GM12878 (cell line): ENCODE measurements around the gene CDCA5. TPM values are rescaled to one million over a fixed set of nuclear protein-coding genes. Genes with fewer than 3 reads are reported as not detected.

Source experiments
- ATAC-seq: fragments of 200-7000 bp; cut with Tn5 transposase; 3 replicates; pipeline ENCODE4 v1.9.1; 2020; ENCODE audit warnings: mild to moderate bottlenecking, moderate library complexity
- BruUV-seq: library from RNA; stranded (reverse); fragments of 400-500 nt; replicated peaks from 2 replicates; lab custom pipeline; 2021; lab: Mats Ljungman, UMichigan
- CTCF ChIA-PET: fragments of 300-600 bp; sonication (Branson Sonifier 250); formaldehyde crosslinking; extraction: SDS; loops from one replicate; lab custom pipeline; 2021; ENCODE audit warnings: inconsistent platforms; lab: Yijun Ruan, JAX
- POLR2A ChIA-PET: fragments of 350-600 bp; formaldehyde crosslinking; extraction: SDS; loops from one replicate; lab custom pipeline; 2021; ENCODE audit warnings: inconsistent platforms; lab: Charles Lee
- RAD21 ChIA-PET: fragments of 300-600 bp; sonication (Branson Sonifier 250); formaldehyde crosslinking; loops from one replicate; lab custom pipeline; 2023; ENCODE audit warnings: antibody characterized with exemption; ENCODE audit not compliant: unreplicated experiment; lab: Charles Lee
- SMC1A ChIA-PET: fragments of 300-600 bp; sonication (Branson Sonifier 250); formaldehyde crosslinking; loops from one replicate; lab custom pipeline; 2023; ENCODE audit not compliant: unreplicated experiment, uncharacterized antibody; lab: Charles Lee
- DNase-seq: peaks from one replicate; pipeline ENCODE4 v3.0.0-alpha.2; 2011; ENCODE audit warnings: low read depth, low spot score
- FAIRE-seq: peaks from 3 replicates; lab custom pipeline; 2011; peaks lifted over from hg19 to GRCh38; lab: Jason Lieb, UNC
- H2AFZ ChIP-seq: 2 replicates; pipeline ENCODE4 v1.6.0; 2011; ENCODE audit warnings: low read depth, low read length, control low read depth; ENCODE audit not compliant: control insufficient read depth
- H3K27ac ChIP-seq: 2 replicates; pipeline ENCODE4 v1.5.1; 2011; ENCODE audit warnings: control low read depth; ENCODE audit not compliant: control insufficient read depth, insufficient read depth
- H3K27me3 ChIP-seq, 2 experiments: replicated peaks in 1 of 2; 2 replicates each; pipeline versions ENCODE4 v1.6.0 to v1.6.1; 2011; ENCODE audit warnings: low read length in 1 of 2; ENCODE audit not compliant: control insufficient read depth in 2 of 2, insufficient read depth in 2 of 2
- H3K36me3 ChIP-seq, 2 experiments: 2 replicates each; pipeline ENCODE4 v1.5.1; 2011; ENCODE audit warnings: low read length in 1 of 2; ENCODE audit not compliant: control insufficient read depth in 2 of 2, insufficient read depth in 2 of 2
- H3K4me1 ChIP-seq: 2 replicates; pipeline ENCODE4 v1.6.1; 2011; ENCODE audit warnings: mild to moderate bottlenecking, low read length, moderate library complexity, mixed read lengths; ENCODE audit not compliant: control insufficient read depth, insufficient read depth
- H3K4me2 ChIP-seq: 2 replicates; pipeline ENCODE4 v1.6.0; 2011; ENCODE audit warnings: control low read depth; ENCODE audit not compliant: control insufficient read depth, insufficient read depth
- H3K4me3 ChIP-seq: fragments of 200-600 bp; sonication (generic); 2 replicates; pipeline ENCODE4 v1.5.1; 2016
- H3K79me2 ChIP-seq: 2 replicates; pipeline ENCODE4 v1.6.0; 2011; ENCODE audit warnings: low read length; ENCODE audit not compliant: control insufficient read depth, insufficient read depth
- H3K9ac ChIP-seq: 2 replicates; pipeline ENCODE4 v1.8.0; 2011; ENCODE audit warnings: low read length, control low read depth, mixed read lengths; ENCODE audit not compliant: control insufficient read depth, insufficient read depth
- H3K9me3 ChIP-seq: replicated peaks from 3 replicates; pipeline ENCODE4 v1.5.1; 2011; ENCODE audit warnings: mild to moderate bottlenecking, low read length; ENCODE audit not compliant: control insufficient read depth, insufficient read depth
- H4K20me1 ChIP-seq: 2 replicates; pipeline ENCODE4 v1.6.0; 2011; ENCODE audit not compliant: control insufficient read depth, insufficient read depth
- EGR1 ChIP-seq, 2 experiments: IDR thresholded peaks; 1 replicate in 1 of 2; 2 replicates in 1 of 2; pipeline ENCODE4 v1.6.1; 2011 to 2012; ENCODE audit warnings: low read depth in 2 of 2, low read length in 2 of 2, borderline replicate concordance in 1 of 2, mild to moderate bottlenecking in 1 of 2, moderate library complexity in 1 of 2
- POLR2A ChIP-seq: IDR thresholded peaks from 2 replicates; pipeline ENCODE4 v1.6.1; 2011; ENCODE audit warnings: low read depth, mild to moderate bottlenecking, low read length
- ZNF384 ChIP-seq: IDR thresholded peaks from 2 replicates; pipeline ENCODE4 v1.6.1; 2012; ENCODE audit warnings: low read depth, mild to moderate bottlenecking, low read length, improper control_type of control experiment, borderline replicate concordance
- WGBS: methylation state at CpG from one replicate; pipeline ENCODE4 v1.1.6; 2016; ENCODE audit warnings: low lambda C conversion rate; ENCODE audit not compliant: insufficient replicate concordance, insufficient coverage; ENCODE audit errors: missing lambda C conversion rate; 5-methylcytosine and 5-hydroxymethylcytosine counted together
- in situ Hi-C: fragments of 300-500 bp; cut with MboI; formaldehyde crosslinking; loops from 9 replicates; pipeline ENCODE4 v1.14.3; 2018; ENCODE audit warnings: mixed read lengths
- intact Hi-C: fragments of 100-400 bp; cut with micrococcal nuclease; formaldehyde crosslinking; loops from one replicate; pipeline ENCODE4 v1.14.2; 2022; ENCODE audit not compliant: unreplicated experiment
- polyA plus RNA-seq, 11 experiments: library from polyadenylated mRNA; depleted of rRNA in 4 of 11; unstranded in 6 of 11; stranded (reverse) in 5 of 11; fragments of >200 nt; fragmentation: Nextera tagmentation in 4 of 11; fragmentation: Illumina TruSeq in 1 of 11; extraction: Ambion mirVana in 4 of 11; extraction: Trizol in 1 of 11; gene quantifications; 1 replicate in 1 of 11; 2 replicates in 10 of 11; pipeline versions ENCODE4 v1.2.1 to v1.2.3, GENCODE V29; 2011 to 2016; ENCODE audit warnings: inconsistent platforms in 2 of 11, missing spikeins in 2 of 11, low read depth in 1 of 11
- total RNA-seq, 4 experiments: library from RNA; depleted of rRNA in 3 of 4; stranded (reverse); fragments of >200 nt in 3 of 4; fragmentation: Illumina TruSeq in 1 of 4; extraction: Trizol in 1 of 4; gene quantifications; 2 replicates each; pipeline versions ENCODE4 v1.2.1 to v1.2.3, GENCODE V29; 2013 to 2021
- TF ChIP-seq, protein P1 (sequence below): IDR thresholded peaks from 2 replicates; pipeline ENCODE4 v1.6.1; 2011; ENCODE audit warnings: borderline replicate concordance, low read depth, mild to moderate bottlenecking, moderate library complexity, low read length; ENCODE audit not compliant: insufficient read depth, poor library complexity, severe bottlenecking

CDCA5 gene
- total and polyA plus RNA-seq, 10 of the 15 experiments (the other 5 are each of a cell fraction or from before 2014, with no cell fraction given): 21.2 to 107 (median 64.9) TPM

- TF ChIP-seq EGR1 (IDR thresholded peaks at IDR 0.05; ENCODE audit: borderline replicate concordance in 1 of 2, low read depth in 2 of 2, low read length in 2 of 2): peak; percentile 67 to 84
- TF ChIP-seq, all 136 proteins: peak for 71
Observed at GRCh38 chr11:65117206-65118096, 33.6 kb upstream of the CDCA5 start, which contains the start of gene ZNHIT2 (continued).

DNA sequence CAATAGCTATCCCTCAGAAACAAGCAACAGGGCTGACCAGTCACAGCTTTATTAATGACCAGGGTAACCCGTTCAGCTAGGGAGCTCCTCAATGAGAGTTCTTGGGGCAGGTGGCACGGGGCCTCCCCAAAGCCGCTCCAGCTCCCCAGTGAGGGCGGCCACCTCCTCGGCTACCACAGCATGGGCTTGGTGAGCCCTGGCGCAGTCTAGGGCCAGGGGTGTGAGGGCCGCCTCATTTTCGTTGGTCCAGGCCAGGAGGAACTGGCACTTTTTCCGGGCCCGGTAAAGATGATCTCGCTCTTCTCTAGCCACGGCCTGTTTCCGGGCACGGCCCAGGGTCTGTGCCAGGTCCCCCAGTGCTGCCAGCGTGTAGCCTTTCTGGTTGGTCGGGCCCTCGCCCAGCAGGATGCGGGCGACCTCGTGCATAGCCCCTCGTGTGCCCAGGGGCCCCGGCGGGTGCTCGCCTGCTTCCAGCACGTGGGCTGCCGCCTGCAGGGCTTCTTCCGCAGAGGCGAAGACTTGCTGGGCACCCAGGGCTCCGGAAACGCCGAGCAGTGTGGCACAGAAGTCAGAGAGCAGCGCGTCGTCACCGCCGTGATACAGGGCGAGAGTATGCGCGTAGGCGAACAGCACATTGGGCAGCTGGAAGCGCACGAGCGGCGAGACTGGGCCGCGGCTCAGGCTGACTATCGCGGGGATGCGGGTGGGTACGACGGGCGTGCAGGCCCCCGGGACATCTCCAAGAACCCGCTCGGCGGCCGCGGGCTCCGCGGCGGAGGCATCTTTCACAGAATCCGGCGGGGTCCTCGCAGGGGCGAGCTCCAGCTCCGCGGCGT, 32.7 kb upstream of the CDCA5 start:
- BruUV-seq: no TSS peak
- Histone ChIP-seq H4K20me1 (no peaks in the 10 kb centered on the region; the same call in 1 of the 2 replicates), H3K9me3 (no peaks in the 10 kb centered on the region), H3K27ac (peak overlapping the region; percentile 68), H3K36me3 (peaks cover 9 to 19% of the 10 kb centered on the region in 2 experiments), H2AFZ (no peak overlapping the region; the same call in 1 of the 2 replicates), H3K79me2 (peaks cover 39% of the 10 kb centered on the region), H3K4me3 (peak overlapping the region; percentile 76), H3K4me1 (peaks cover 29% of the 10 kb centered on the region), H3K9ac (peak overlapping the region; percentile 75), H3K27me3 (no peaks in the 10 kb centered on the region), H3K4me2 (peak overlapping the region; percentile 90)
- ChIA-PET SMC1A (interaction anchor here (1.0 to 2.8 kb wide), 6 partner anchors 17 to 269 kb away, joined by 3 to 11 read pairs (median 7); partner anchors contain the start of genes ARL2 and SYVN1), RAD21 (interaction anchor here (0.7 to 2.3 kb wide), 7 partner anchors 18 to 338 kb away, joined by 3 to 12 read pairs (median 5); partner anchors contain the start of genes CAPN1, SF1 and SYVN1), POLR2A (interaction anchor here (1.0 to 1.5 kb wide), 4 partner anchors 9 to 66 kb away, joined by 3 to 7 read pairs (median 5); partner anchors contain the start of genes CAPN1 and SYVN1), CTCF (interaction anchor here (0.8 to 3.5 kb wide), 17 partner anchors 13 to 338 kb away, joined by 3 to 37 read pairs (median 5); partner anchors contain the start of genes ARL2, CAPN1, PPP2R5B and SF1)
- intact Hi-C loops: loop anchor here (1.0 to 10.0 kb wide), 5 partner anchors 76 to 342 kb away; partner anchors contain the start of genes DPF2, SAC3D1 and SF1
- no peak for ATAC-seq
- FAIRE-seq: no peak
- in situ Hi-C loops: no loop called here
- no peak for DNase-seq
- TF ChIP-seq POLR2A (peak; percentile 0; the same call in 1 of the 2 replicates), ZNF384 (no peak)
- TF ChIP-seq, protein P1, sequence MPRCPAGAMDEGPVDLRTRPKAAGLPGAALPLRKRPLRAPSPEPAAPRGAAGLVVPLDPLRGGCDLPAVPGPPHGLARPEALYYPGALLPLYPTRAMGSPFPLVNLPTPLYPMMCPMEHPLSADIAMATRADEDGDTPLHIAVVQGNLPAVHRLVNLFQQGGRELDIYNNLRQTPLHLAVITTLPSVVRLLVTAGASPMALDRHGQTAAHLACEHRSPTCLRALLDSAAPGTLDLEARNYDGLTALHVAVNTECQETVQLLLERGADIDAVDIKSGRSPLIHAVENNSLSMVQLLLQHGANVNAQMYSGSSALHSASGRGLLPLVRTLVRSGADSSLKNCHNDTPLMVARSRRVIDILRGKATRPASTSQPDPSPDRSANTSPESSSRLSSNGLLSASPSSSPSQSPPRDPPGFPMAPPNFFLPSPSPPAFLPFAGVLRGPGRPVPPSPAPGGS: peak; percentile 9
- WGBS: 20% methylated on average over 67 of the region's 68 CpGs
